ENCODE results near the gene C16orf96.
A peak's percentile ranks its signal among the peaks of the same experiment; 100 is the strongest.

C16orf96 gene

GRCh38 chr16:4517812-4518680, 38.1 kb upstream of the C16orf96 start:
- ATAC-seq (ENCODE audit: low read depth) (peak; percentile 42), DNase-seq (ENCODE audit: low spot score) (no peak)
- H3K9me3 ChIP-seq (ENCODE audit: severe bottlenecking) = no peaks in the 10 kb centered on the region

GRCh38 chr16:4519274-4520058, 36.7 kb upstream of the C16orf96 start:
- H3K36me3 ChIP-seq (ENCODE audit: low read depth) = no peaks in the 10 kb centered on the region
- TF ChIP-seq, protein P1, sequence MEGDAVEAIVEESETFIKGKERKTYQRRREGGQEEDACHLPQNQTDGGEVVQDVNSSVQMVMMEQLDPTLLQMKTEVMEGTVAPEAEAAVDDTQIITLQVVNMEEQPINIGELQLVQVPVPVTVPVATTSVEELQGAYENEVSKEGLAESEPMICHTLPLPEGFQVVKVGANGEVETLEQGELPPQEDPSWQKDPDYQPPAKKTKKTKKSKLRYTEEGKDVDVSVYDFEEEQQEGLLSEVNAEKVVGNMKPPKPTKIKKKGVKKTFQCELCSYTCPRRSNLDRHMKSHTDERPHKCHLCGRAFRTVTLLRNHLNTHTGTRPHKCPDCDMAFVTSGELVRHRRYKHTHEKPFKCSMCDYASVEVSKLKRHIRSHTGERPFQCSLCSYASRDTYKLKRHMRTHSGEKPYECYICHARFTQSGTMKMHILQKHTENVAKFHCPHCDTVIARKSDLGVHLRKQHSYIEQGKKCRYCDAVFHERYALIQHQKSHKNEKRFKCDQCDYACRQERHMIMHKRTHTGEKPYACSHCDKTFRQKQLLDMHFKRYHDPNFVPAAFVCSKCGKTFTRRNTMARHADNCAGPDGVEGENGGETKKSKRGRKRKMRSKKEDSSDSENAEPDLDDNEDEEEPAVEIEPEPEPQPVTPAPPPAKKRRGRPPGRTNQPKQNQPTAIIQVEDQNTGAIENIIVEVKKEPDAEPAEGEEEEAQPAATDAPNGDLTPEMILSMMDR (IDR thresholded peaks at IDR 0.05; ENCODE audit: poor library complexity, severe bottlenecking) = no peak
- no peak overlapping the region for H3K4me3 ChIP-seq (ENCODE audit: severe bottlenecking)
- no peaks in the 10 kb centered on the region for H3K4me1 ChIP-seq (ENCODE audit: insufficient read depth, poor library complexity, severe bottlenecking)
- no peak overlapping the region for H3K27ac ChIP-seq (ENCODE audit: poor library complexity, severe bottlenecking)
- H3K27me3 ChIP-seq (ENCODE audit: insufficient read depth, poor library complexity, severe bottlenecking) = no peaks in the 10 kb centered on the region
- DNase-seq (ENCODE audit: low spot score) (no peak), ATAC-seq (ENCODE audit: low read depth) (no peak)
- no peaks in the 10 kb centered on the region for H3K9me3 ChIP-seq (ENCODE audit: severe bottlenecking)

More at GRCh38 chr16:4517812-4518680, 38.1 kb upstream of the C16orf96 start:
- Histone ChIP-seq H3K4me1 (ENCODE audit: insufficient read depth, poor library complexity, severe bottlenecking) (no peaks in the 10 kb centered on the region), H3K27me3 (ENCODE audit: insufficient read depth, poor library complexity, severe bottlenecking) (no peaks in the 10 kb centered on the region), H3K27ac (ENCODE audit: poor library complexity, severe bottlenecking) (no peak overlapping the region), H3K36me3 (ENCODE audit: low read depth) (no peaks in the 10 kb centered on the region; the same call in 1 of the 2 replicates), H3K4me3 (ENCODE audit: severe bottlenecking) (no peak overlapping the region)
- TF ChIP-seq, protein P1 (IDR thresholded peaks at IDR 0.05; ENCODE audit: poor library complexity, severe bottlenecking) = peak; percentile 45

DNA sequence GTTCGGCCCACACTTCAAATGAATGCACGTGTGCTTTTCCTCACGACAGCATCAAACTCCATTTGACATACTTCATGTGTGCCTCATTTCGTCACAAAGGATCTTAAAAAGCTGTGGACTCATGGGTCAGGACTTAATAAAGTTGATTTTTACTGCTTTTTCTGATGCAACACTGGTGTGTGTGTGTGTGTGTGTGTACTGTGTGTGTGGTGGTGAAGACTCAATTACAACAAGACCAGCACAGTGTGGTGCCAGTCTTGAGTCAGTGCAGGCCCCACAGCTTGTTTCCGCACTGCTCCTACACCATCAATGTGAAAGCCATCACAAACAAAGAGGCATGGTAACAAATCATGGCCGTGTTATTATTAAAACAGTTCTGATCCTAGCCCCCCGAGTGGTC, 35.2 kb upstream of the C16orf96 start:
- no peak overlapping the region for H3K4me3 ChIP-seq (ENCODE audit: severe bottlenecking)
- no peaks in the 10 kb centered on the region for H3K4me1 ChIP-seq (ENCODE audit: insufficient read depth, poor library complexity, severe bottlenecking)
- H3K9me3 ChIP-seq (ENCODE audit: severe bottlenecking) = no peaks in the 10 kb centered on the region
- ATAC-seq (ENCODE audit: low read depth) (no peak), DNase-seq (ENCODE audit: low spot score) (no peak)
- no peaks in the 10 kb centered on the region for H3K36me3 ChIP-seq (ENCODE audit: low read depth)
- H3K27me3 ChIP-seq (ENCODE audit: insufficient read depth, poor library complexity, severe bottlenecking) = no peaks in the 10 kb centered on the region
- no peak overlapping the region for H3K27ac ChIP-seq (ENCODE audit: poor library complexity, severe bottlenecking)
- TF ChIP-seq, protein P1 (IDR thresholded peaks at IDR 0.05; ENCODE audit: poor library complexity, severe bottlenecking) = no peak

DNA sequence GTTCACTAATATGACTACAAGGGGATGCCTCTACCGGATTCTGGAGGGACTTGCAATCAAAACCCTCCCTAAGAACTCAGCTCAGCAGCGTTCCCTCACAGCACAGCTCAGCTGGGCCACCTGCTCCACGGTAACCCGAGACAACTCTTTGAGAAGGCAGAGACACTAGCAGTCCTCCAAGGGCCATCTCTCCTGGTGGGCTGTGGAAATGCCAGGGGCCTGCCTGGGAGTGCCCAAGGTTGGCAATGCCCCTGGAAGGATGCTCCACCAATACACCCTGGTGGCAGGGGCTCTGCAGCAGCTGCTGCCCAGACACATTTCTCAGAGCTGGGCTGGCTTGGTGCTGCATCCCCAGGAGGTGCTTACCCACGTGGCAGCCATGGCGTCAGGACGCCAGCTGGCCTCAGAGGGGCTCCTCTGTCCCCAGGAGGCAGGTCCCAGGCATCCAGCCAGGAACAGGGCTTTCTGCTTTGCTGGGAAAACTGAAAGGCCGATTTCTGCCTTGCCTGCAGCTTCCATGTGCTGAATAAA, 34.0 kb upstream of the C16orf96 start:
- H3K4me3 ChIP-seq (ENCODE audit: severe bottlenecking) = no peak overlapping the region
- TF ChIP-seq, protein P1 (IDR thresholded peaks at IDR 0.05; ENCODE audit: poor library complexity, severe bottlenecking) = no peak
- ATAC-seq (ENCODE audit: low read depth) (no peak), DNase-seq (ENCODE audit: low spot score) (no peak)
- H3K27me3 ChIP-seq (ENCODE audit: insufficient read depth, poor library complexity, severe bottlenecking) = no peaks in the 10 kb centered on the region
- H3K27ac ChIP-seq (ENCODE audit: poor library complexity, severe bottlenecking) = no peak overlapping the region
- H3K36me3 ChIP-seq (ENCODE audit: low read depth) = no peaks in the 10 kb centered on the region
- no peaks in the 10 kb centered on the region for H3K4me1 ChIP-seq (ENCODE audit: insufficient read depth, poor library complexity, severe bottlenecking)
- H3K9me3 ChIP-seq (ENCODE audit: severe bottlenecking) = no peaks in the 10 kb centered on the region
